ENCODE data around the gene CDC37L1.
"Not testable (repeated sequence)": the region's sequence is repeated elsewhere in the genome, so short reads cannot be mapped to it uniquely, and the experiment has no call there.

The CDC37L1 gene

DNA sequence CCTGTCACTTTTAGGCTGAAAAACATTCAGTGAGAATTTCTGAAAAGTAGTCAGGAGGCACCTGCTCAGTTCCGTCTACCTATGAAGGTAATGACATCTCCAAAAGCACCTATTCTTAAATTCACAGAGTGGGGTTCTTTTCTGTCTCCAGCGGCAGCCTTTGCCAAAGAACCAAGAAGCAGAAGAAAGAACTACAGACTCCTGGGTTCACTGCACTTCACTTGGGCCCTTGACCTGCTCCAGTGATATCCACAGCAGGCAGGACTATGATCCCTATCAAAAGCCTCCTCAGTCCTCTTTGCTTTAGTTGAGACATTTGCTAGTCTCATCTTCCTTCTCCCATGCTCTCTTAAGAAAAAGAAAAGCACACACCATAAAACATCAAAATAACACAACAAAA lies 37.0 kb upstream of the CDC37L1 start:
- TF ChIP-seq, protein P1, sequence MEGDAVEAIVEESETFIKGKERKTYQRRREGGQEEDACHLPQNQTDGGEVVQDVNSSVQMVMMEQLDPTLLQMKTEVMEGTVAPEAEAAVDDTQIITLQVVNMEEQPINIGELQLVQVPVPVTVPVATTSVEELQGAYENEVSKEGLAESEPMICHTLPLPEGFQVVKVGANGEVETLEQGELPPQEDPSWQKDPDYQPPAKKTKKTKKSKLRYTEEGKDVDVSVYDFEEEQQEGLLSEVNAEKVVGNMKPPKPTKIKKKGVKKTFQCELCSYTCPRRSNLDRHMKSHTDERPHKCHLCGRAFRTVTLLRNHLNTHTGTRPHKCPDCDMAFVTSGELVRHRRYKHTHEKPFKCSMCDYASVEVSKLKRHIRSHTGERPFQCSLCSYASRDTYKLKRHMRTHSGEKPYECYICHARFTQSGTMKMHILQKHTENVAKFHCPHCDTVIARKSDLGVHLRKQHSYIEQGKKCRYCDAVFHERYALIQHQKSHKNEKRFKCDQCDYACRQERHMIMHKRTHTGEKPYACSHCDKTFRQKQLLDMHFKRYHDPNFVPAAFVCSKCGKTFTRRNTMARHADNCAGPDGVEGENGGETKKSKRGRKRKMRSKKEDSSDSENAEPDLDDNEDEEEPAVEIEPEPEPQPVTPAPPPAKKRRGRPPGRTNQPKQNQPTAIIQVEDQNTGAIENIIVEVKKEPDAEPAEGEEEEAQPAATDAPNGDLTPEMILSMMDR (IDR thresholded peaks at IDR 0.05): no peak
- Histone ChIP-seq H3K4me3 (no peak overlapping the region), H3K27me3 (no peaks in the 10 kb centered on the region), H3K9me3 (no peaks in the 10 kb centered on the region), H3K36me3 (no peaks in the 10 kb centered on the region), H3K4me1 (no peaks in the 10 kb centered on the region), H3K27ac (no peak overlapping the region)
- DNase-seq: no peak
- intact Hi-C loops (cut with DNase I; ENCODE audit: low total_unique reads): no loop called here

DNA sequence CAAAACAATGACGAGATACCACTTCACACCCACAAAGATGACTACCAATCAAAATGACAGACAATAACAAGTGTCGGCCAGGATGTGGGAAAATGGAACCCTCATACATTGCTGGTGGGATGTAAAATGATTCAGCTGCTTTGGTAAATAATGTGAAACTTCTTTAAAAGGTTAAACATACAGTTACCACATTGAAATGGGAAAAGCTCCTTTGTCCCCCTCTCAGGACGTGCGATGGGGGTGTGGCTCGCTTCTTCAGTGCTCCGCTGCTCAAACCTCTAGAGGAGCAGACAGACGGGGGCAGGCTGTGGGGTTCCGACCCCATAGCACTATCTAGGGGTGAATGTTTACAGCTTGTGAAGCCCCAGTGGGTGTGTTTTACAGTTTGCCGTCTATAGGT lies 25.3 kb upstream of the CDC37L1 start:
- intact Hi-C loops (cut with DNase I; ENCODE audit: low total_unique reads): no loop called here
- Histone ChIP-seq H3K9me3 (no peaks in the 10 kb centered on the region), H3K4me3 (no peak overlapping the region)

DNA sequence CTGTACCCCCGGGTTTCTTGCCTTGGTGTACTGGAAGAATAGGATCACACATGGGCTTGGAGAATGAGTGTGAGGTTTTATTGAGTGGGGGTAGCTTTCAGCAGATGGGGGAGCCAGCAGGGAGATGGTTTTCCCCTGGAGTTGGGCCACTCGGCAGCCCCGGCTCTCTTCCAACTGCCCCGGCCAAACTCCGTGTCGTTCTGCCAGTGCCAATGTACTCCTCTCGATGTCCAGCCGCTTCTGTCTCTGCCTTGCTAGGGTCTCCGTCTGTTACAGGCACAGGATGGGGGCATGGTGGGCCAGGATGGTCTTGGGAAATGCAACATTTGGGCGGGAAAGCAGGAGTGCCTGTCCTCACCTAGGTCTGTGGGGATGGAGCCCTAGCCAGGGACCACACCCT lies 24.8 kb upstream of the CDC37L1 start:
- Histone ChIP-seq H3K36me3 (peaks cover 0 to 8% (median 0%) of the 10 kb centered on the region in 3 donors), H3K27ac (no peak overlapping the region), H3K4me3 (no peak overlapping the region), H3K9me3 (no peaks in the 10 kb centered on the region), H3K4me1 (no peaks in the 10 kb centered on the region), H3K27me3 (no peaks in the 10 kb centered on the region)
- intact Hi-C loops (cut with DNase I; ENCODE audit: low total_unique reads): no loop called here
- TF ChIP-seq, protein P1 (IDR thresholded peaks at IDR 0.05): no peak
- no peak for DNase-seq

More for the DNA sequence above, 25.3 kb upstream of the CDC37L1 start:
- no peaks in the 10 kb centered on the region for H3K4me1 ChIP-seq
- H3K36me3 ChIP-seq: peaks cover 0 to 8% (median 0%) of the 10 kb centered on the region in 3 donors
- TF ChIP-seq, protein P1 (IDR thresholded peaks at IDR 0.05): no peak
- no peaks in the 10 kb centered on the region for H3K27me3 ChIP-seq
- no peak for DNase-seq
- H3K27ac ChIP-seq: no peak overlapping the region

DNA sequence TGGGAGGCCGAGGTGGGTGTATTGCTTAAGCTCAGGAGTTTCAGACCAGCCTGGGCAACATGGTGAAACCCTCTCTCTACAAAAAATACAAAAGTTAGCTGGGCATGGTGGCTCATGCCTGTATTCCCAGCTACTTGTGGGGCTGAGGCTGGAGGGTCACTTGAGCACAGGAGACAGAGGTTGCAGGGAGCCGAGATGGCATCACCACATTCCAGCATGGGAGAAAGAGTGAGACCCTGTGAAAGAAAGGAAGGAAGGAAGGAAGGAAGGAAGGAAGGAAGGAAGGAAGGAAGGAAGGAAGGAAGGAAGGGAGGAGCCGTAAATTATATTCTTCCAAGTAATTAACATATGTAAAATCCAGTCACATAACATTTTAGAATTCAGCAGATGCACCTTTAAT lies 23.2 kb upstream of the CDC37L1 start:
- H3K9me3 ChIP-seq; H3K27me3 ChIP-seq; intact Hi-C loops (cut with DNase I; ENCODE audit: low total_unique reads); H3K36me3 ChIP-seq; DNase-seq; H3K27ac ChIP-seq; H3K4me3 ChIP-seq; H3K4me1 ChIP-seq: not testable (repeated sequence)

DNA sequence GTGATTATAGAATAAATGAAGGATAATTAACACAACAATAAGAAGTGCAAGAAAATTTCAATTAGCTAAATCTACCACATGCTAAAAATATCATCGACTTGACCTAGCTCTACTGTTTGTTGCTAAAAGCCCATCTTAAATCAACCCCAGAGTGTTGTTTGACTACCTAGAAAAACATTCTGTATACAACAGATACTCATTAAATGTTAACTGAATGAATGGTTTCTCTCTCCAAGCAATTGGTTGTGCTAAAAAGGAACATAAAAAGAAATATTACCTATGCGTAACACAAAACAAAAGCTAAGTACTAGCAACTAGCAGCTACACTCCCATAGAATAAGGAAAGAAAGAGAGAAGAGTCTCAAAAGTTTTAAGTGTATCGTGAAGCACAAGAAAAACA lies 22.7 kb upstream of the CDC37L1 start:
- Histone ChIP-seq H3K4me3 (no peak overlapping the region), H3K36me3 (peaks cover 0 to 8% (median 0%) of the 10 kb centered on the region in 3 donors), H3K27ac (no peak overlapping the region), H3K4me1 (peaks cover 0 to 8% (median 1%) of the 10 kb centered on the region in 4 donors), H3K9me3 (no peaks in the 10 kb centered on the region), H3K27me3 (no peaks in the 10 kb centered on the region)
- no peak for DNase-seq
- TF ChIP-seq, protein P1 (IDR thresholded peaks at IDR 0.05): no peak
- intact Hi-C loops (cut with DNase I; ENCODE audit: low total_unique reads): no loop called here

DNA sequence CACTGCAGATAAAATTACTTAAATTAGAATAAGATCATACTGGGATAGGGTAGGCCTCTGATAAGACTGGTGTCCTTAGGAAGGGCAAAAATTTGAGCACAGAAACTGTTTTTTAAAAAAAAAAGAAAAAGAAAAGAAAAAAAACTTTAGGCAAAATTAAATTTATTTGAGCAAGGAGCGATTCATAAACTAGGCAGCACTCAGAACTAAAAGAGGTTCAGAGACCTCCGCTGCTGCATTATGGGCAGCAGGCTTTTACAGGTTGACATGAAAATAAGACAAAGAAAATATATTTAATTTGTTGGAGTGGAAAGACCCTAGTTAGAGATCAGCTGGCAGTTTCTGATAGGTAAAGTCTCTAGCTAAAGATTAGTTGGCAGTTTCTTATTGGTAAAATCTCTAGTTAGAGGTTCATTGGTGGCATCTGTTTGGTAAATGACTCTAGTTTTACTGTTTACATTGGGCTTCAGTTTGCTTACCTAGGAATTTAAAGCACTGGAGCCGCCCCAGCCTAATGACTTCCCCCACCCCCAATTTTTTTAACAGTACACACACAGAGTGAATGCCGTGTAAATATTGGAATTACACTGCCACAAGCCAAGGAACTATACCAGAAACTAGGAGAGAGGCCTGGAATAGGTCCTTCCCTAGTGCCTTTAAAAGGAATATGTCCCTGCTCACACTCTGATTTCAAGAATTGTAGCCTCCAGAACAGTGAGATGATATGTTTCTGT lies 21.8 kb upstream of the CDC37L1 start:
- Histone ChIP-seq H3K27me3 (no peaks in the 10 kb centered on the region), H3K4me1 (peaks cover 0 to 12% (median 3%) of the 10 kb centered on the region in 4 donors), H3K36me3 (peaks cover 0 to 8% (median 0%) of the 10 kb centered on the region in 3 donors), H3K4me3 (no peak overlapping the region), H3K27ac (no peak overlapping the region), H3K9me3 (no peaks in the 10 kb centered on the region)
- TF ChIP-seq, protein P1 (IDR thresholded peaks at IDR 0.05): no peak
- intact Hi-C loops (cut with DNase I; ENCODE audit: low total_unique reads): no loop called here
- DNase-seq: no peak

DNA sequence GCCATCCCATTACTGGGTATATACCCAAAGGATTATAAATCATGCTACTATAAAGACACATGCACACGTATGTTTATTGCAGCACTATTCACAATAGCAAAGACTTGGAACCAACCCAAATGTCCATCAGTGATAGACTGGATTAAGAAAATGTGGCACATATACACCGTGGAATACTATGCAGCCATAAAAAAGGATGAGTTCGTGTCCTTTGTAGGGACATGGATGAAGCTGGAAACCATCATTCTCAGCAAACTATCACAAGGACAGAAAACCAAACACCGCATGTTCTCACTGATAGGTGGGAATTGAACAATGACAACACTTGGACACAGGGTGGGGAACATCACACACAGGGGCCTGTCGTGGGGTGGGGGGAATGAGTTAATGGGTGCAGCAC lies 18.7 kb upstream of the CDC37L1 start:
- not testable (repeated sequence) for H3K27ac ChIP-seq, H3K9me3 ChIP-seq, H3K27me3 ChIP-seq, H3K4me3 ChIP-seq, H3K36me3 ChIP-seq, DNase-seq
- peaks cover 0 to 41% (median 26%) of the 10 kb centered on the region in 4 donors for H3K4me1 ChIP-seq
- intact Hi-C loops (cut with DNase I; ENCODE audit: low total_unique reads): loop anchor here (5.0 to 10.0 kb wide), 3 partner anchors 82 to 784 kb away; partner anchors contain the start of gene AK3

Data from tibial artery (tissue), 4 donors.